Gastrocnemius medialis (tissue), 4 donors: ENCODE measurements around the gene AFP. TPM values are rescaled to one million over a fixed set of nuclear protein-coding genes. Genes with fewer than 3 reads are reported as not detected.

Experiments
- ATAC-seq, 2 donors: fragments of 150-250 bp; one replicate each; pipeline ENCODE4 v1.9.1; 2016
- DNase-seq, 2 donors: peaks; one replicate each; pipeline ENCODE4 v3.0.0-alpha.2; 2019
- H3K27ac ChIP-seq, 4 donors: fragments of 200-600 bp; sonication (generic); 1 replicate in 1 of 4; 2 replicates in 3 of 4; pipeline ENCODE4 v1.5.1; 2016 to 2018; ENCODE audit warnings: mild to moderate bottlenecking in 2 of 4, moderate library complexity in 1 of 4
- H3K27me3 ChIP-seq, 3 donors: fragments of 200-600 bp; sonication (generic) in 2 of 3; 1 replicate in 1 of 3; 2 replicates in 2 of 3; pipeline versions ENCODE4 v1.5.1 to v1.6.0; 2016 to 2019; ENCODE audit warnings: mild to moderate bottlenecking in 1 of 3, moderate library complexity in 1 of 3
- H3K36me3 ChIP-seq, 2 donors: fragments of 200-600 bp; sonication (generic) in 1 of 2; one replicate each; pipeline ENCODE4 v1.5.1; 2017 to 2018
- H3K4me1 ChIP-seq, 2 donors: fragments of 200-600 bp; sonication (generic) in 1 of 2; one replicate each; pipeline ENCODE4 v1.5.1; 2016 to 2017; ENCODE audit warnings: mild to moderate bottlenecking in 2 of 2
- H3K4me3 ChIP-seq, 4 donors: fragments of 200-600 bp; sonication (generic) in 3 of 4; 1 replicate in 1 of 4; 2 replicates in 3 of 4; pipeline ENCODE4 v1.5.1; 2016 to 2019; ENCODE audit warnings: mild to moderate bottlenecking in 2 of 4
- H3K9me3 ChIP-seq, 3 donors: fragments of 200-600 bp; sonication (generic) in 2 of 3; 1 replicate in 1 of 3; 2 replicates in 2 of 3; pipeline ENCODE4 v1.5.1; 2016 to 2019
- CTCF ChIP-seq, 5 experiments: fragments of 450-650 bp in 3 of 5; fragments of 200-600 bp in 2 of 5; sonication (generic) in 2 of 5; IDR thresholded peaks in 4 of 5; conservative IDR thresholded peaks in 1 of 5; 1 replicate in 4 of 5; 2 replicates in 1 of 5; pipeline ENCODE4 v1.5.1; 2016 to 2019; ENCODE audit warnings: antibody characterized with exemption in 5 of 5, mild to moderate bottlenecking in 3 of 5, moderate library complexity in 3 of 5
- POLR2A ChIP-seq, 2 donors: fragments of 450-650 bp; IDR thresholded peaks; one replicate each; pipeline ENCODE4 v1.6.1; 2017; ENCODE audit warnings: antibody characterized with exemption in 2 of 2, mild to moderate bottlenecking in 2 of 2, moderate library complexity in 2 of 2
- in situ Hi-C, 4 donors: fragments of 200-750 bp; cut with MboI; loops; one replicate each; pipeline versions ENCODE4 v1.15.0 to v1.8.0; 2017; ENCODE audit warnings: low sequenced_read_pairs in 4 of 4
- intact Hi-C: fragments of 100-400 bp; cut with DNase I; formaldehyde crosslinking; loops from one replicate; pipeline ENCODE4 v1.15.1; 2023; ENCODE audit warnings: low total_unique reads
- total RNA-seq, 4 donors: library from RNA; depleted of rRNA; stranded (reverse); fragments of >200 nt; gene quantifications; one replicate each; pipeline versions ENCODE4 v1.1.0 to v1.2.3, GENCODE V29; 2016

Gene AFP
- total RNA-seq, 4 donors from 2014 or later: not detected

- H3K9me3 ChIP-seq: no peaks in the 10 kb centered on the region
- H3K27me3 ChIP-seq: no peaks in the 10 kb centered on the region
- no peak for DNase-seq
- H3K4me1 ChIP-seq: no peaks in the 10 kb centered on the region
- H3K27ac ChIP-seq: no peak overlapping the region
- in situ Hi-C loops: no loop called here
- H3K36me3 ChIP-seq: no peaks in the 10 kb centered on the region
- intact Hi-C loops: no loop called here
- ATAC-seq: no peak
- TF ChIP-seq CTCF (IDR thresholded peaks at IDR 0.05 in 4 of 5, conservative IDR thresholded peaks at IDR 0.05 in 1 of 5): no peak
- no peak for TF ChIP-seq POLR2A (IDR thresholded peaks at IDR 0.05)
- no peak overlapping the region for H3K4me3 ChIP-seq
Measured at GRCh38 chr4:73416423-73417087, 19.5 kb upstream of the AFP start.

GRCh38 chr4:73417342-73417741 is 18.7 kb upstream of the AFP start:
- DNase-seq (no peak), ATAC-seq (no peak)
- intact Hi-C loops: no loop called here
- Histone ChIP-seq H3K36me3 (no peaks in the 10 kb centered on the region), H3K9me3 (no peaks in the 10 kb centered on the region), H3K4me3 (no peak overlapping the region), H3K27me3 (no peaks in the 10 kb centered on the region), H3K27ac (no peak overlapping the region), H3K4me1 (no peaks in the 10 kb centered on the region)
- TF ChIP-seq CTCF (IDR thresholded peaks at IDR 0.05 in 4 of 5, conservative IDR thresholded peaks at IDR 0.05 in 1 of 5) (no peak), POLR2A (IDR thresholded peaks at IDR 0.05) (no peak)
- in situ Hi-C loops: no loop called here

- H3K36me3 ChIP-seq: no peaks in the 10 kb centered on the region
- no peaks in the 10 kb centered on the region for H3K9me3 ChIP-seq
- DNase-seq (no peak), ATAC-seq (no peak)
- H3K4me3 ChIP-seq: no peak overlapping the region
- TF ChIP-seq CTCF (IDR thresholded peaks at IDR 0.05 in 4 of 5, conservative IDR thresholded peaks at IDR 0.05 in 1 of 5) (no peak), POLR2A (IDR thresholded peaks at IDR 0.05) (no peak)
- no peaks in the 10 kb centered on the region for H3K4me1 ChIP-seq
- intact Hi-C loops: no loop called here
- no peaks in the 10 kb centered on the region for H3K27me3 ChIP-seq
- no peak overlapping the region for H3K27ac ChIP-seq
- in situ Hi-C loops: no loop called here
Measured at GRCh38 chr4:73417973-73418372, 18.0 kb upstream of the AFP start.

GRCh38 chr4:73418677-73419076 is 17.3 kb upstream of the AFP start:
- intact Hi-C loops: no loop called here

More at GRCh38 chr4:73418677-73419076, 17.3 kb upstream of the AFP start:
- H3K27me3 ChIP-seq: no peaks in the 10 kb centered on the region
- in situ Hi-C loops: no loop called here
- no peak overlapping the region for H3K27ac ChIP-seq
- TF ChIP-seq CTCF (IDR thresholded peaks at IDR 0.05 in 4 of 5, conservative IDR thresholded peaks at IDR 0.05 in 1 of 5) (no peak), POLR2A (IDR thresholded peaks at IDR 0.05) (no peak)
- H3K4me1 ChIP-seq: no peaks in the 10 kb centered on the region
- DNase-seq (no peak), ATAC-seq (no peak)
- H3K4me3 ChIP-seq: no peak overlapping the region
- no peaks in the 10 kb centered on the region for H3K36me3 ChIP-seq
- no peaks in the 10 kb centered on the region for H3K9me3 ChIP-seq
